ENCODE data around the gene LRP4. TPM values are rescaled to one million over a fixed set of nuclear protein-coding genes. Genes with fewer than 3 reads are reported as not detected.

The LRP4 gene
- total and polyA plus RNA-seq, 2 of the 13 experiments (the other 11 are each of a cell fraction or from before 2014, with no cell fraction given), result 4.7 to 13.3 TPM

GRCh38 chr11:46918083-46918787 is at the start of gene LRP4 (continued):
- TF ChIP-seq CTCF (CRISPR knock-in tag; IDR thresholded peaks at IDR 0.05) (peak; percentile 18; the same call in 1 of the 2 replicates), SNAPC5 (CRISPR knock-in tag; IDR thresholded peaks at IDR 0.05; ENCODE audit: borderline replicate concordance) (no peak), THAP9 (CRISPR knock-in tag; IDR thresholded peaks at IDR 0.05; ENCODE audit: borderline replicate concordance) (no peak), ZNF407 (CRISPR knock-in tag; IDR thresholded peaks at IDR 0.05; ENCODE audit: not compliant biosample characterization) (no peak), MED8 (CRISPR knock-in tag; IDR thresholded peaks at IDR 0.05; ENCODE audit: insufficient replicate concordance) (no peak), THAP11 (CRISPR knock-in tag; IDR thresholded peaks at IDR 0.05) (no peak), ZNF800 (CRISPR knock-in tag; IDR thresholded peaks at IDR 0.05) (no peak), NFE2L1 (CRISPR knock-in tag; IDR thresholded peaks at IDR 0.05; ENCODE audit: borderline replicate concordance) (no peak)

Measured in HepG2 (cell line).